Endothelial cell (in vitro differentiated cells): Measurements from ENCODE around the gene STRIP1. TPM values are rescaled to one million over a fixed set of nuclear protein-coding genes. Genes with fewer than 3 reads are reported as not detected.

ENCODE experiments used
- DNase-seq: peaks from one replicate; pipeline ENCODE4 v3.0.0; 2021; ENCODE audit warnings: low spot score
- H3K27ac Mint-ChIP-seq: one replicate; pipeline ENCODE4 v1.8.0; 2021; ENCODE audit warnings: mixed read lengths, inconsistent platforms; ENCODE audit not compliant: unreplicated experiment
- H3K27me3 Mint-ChIP-seq: one replicate; pipeline ENCODE4 v1.8.0; 2021; ENCODE audit warnings: mild to moderate bottlenecking, moderate library complexity, mixed read lengths, inconsistent platforms; ENCODE audit not compliant: unreplicated experiment
- H3K36me3 Mint-ChIP-seq: one replicate; pipeline ENCODE4 v1.8.0; 2021; ENCODE audit warnings: mild to moderate bottlenecking, low read depth, mixed read lengths, inconsistent platforms; ENCODE audit not compliant: unreplicated experiment
- H3K4me1 Mint-ChIP-seq: one replicate; pipeline ENCODE4 v1.8.0; 2021; ENCODE audit warnings: mild to moderate bottlenecking, mixed read lengths, inconsistent platforms; ENCODE audit not compliant: unreplicated experiment
- H3K4me3 Mint-ChIP-seq: one replicate; pipeline ENCODE4 v1.8.0; 2021; ENCODE audit warnings: mild to moderate bottlenecking, mixed read lengths, inconsistent platforms; ENCODE audit not compliant: unreplicated experiment
- H3K9me3 Mint-ChIP-seq: one replicate; pipeline ENCODE4 v1.8.0; 2021; ENCODE audit warnings: mixed read lengths, inconsistent platforms; ENCODE audit not compliant: unreplicated experiment
- CTCF ChIP-seq: fragments of 200-600 bp; sonication (generic); IDR thresholded peaks from one replicate; pipeline ENCODE4 v1.5.0; 2021; ENCODE audit warnings: antibody characterized with exemption; ENCODE audit not compliant: unreplicated experiment
- total RNA-seq: library from RNA; stranded (reverse); fragmentation: NEBNext Ultra II Directional; extraction: Animal tissue kit (Norgen Biotek cat#: 25700); gene quantifications from one replicate; pipeline ENCODE4 v1.2.1, GENCODE V29; 2021; ENCODE audit not compliant: unreplicated experiment

Gene STRIP1
- total RNA-seq, 1 donor from 2014 or later, result 65.0 TPM

- H3K4me3 Mint-ChIP-seq, result peak overlapping the region; percentile 16
- peaks cover 2% of the 10 kb centered on the region for H3K27me3 Mint-ChIP-seq
- H3K27ac Mint-ChIP-seq, result no peak overlapping the region
- H3K4me1 Mint-ChIP-seq, result peaks cover 20% of the 10 kb centered on the region
- H3K9me3 Mint-ChIP-seq, result no peaks in the 10 kb centered on the region
- TF ChIP-seq CTCF, result no peak
- DNase-seq, result no peak
- H3K36me3 Mint-ChIP-seq, result peaks cover 5% of the 10 kb centered on the region
Measured at GRCh38 chr1:109989506-109990301, 44.7 kb upstream of the STRIP1 start.

- Mint-ChIP-seq H3K4me1 (peaks cover 18% of the 10 kb centered on the region), H3K27me3 (peaks cover 2% of the 10 kb centered on the region), H3K36me3 (peaks cover 5% of the 10 kb centered on the region), H3K27ac (no peak overlapping the region), H3K9me3 (no peaks in the 10 kb centered on the region), H3K4me3 (peak overlapping the region; percentile 16)
- DNase-seq, result no peak
- no peak for TF ChIP-seq CTCF
Measured at GRCh38 chr1:109990302-109990653, 44.1 kb upstream of the STRIP1 start.

GRCh38 chr1:109991400-109991925 lies 43.0 kb upstream of the STRIP1 start:
- H3K4me3 Mint-ChIP-seq, result no peak overlapping the region
- peaks cover 2% of the 10 kb centered on the region for H3K27me3 Mint-ChIP-seq
- peaks cover 5% of the 10 kb centered on the region for H3K36me3 Mint-ChIP-seq
- peaks cover 7% of the 10 kb centered on the region for H3K4me1 Mint-ChIP-seq
- DNase-seq, result no peak
- no peak overlapping the region for H3K27ac Mint-ChIP-seq
- no peaks in the 10 kb centered on the region for H3K9me3 Mint-ChIP-seq
- no peak for TF ChIP-seq CTCF

GRCh38 chr1:109993885-109994284 lies 40.5 kb upstream of the STRIP1 start:
- TF ChIP-seq CTCF, result no peak
- no peaks in the 10 kb centered on the region for H3K9me3 Mint-ChIP-seq
- peaks cover 5% of the 10 kb centered on the region for H3K36me3 Mint-ChIP-seq
- no peaks in the 10 kb centered on the region for H3K27me3 Mint-ChIP-seq
- no peak overlapping the region for H3K27ac Mint-ChIP-seq
- DNase-seq, result no peak
- H3K4me3 Mint-ChIP-seq, result no peak overlapping the region
- no peaks in the 10 kb centered on the region for H3K4me1 Mint-ChIP-seq

- no peak overlapping the region for H3K27ac Mint-ChIP-seq
- peaks cover 5% of the 10 kb centered on the region for H3K36me3 Mint-ChIP-seq
Measured at GRCh38 chr1:109994654-109995053, 39.8 kb upstream of the STRIP1 start.

More at GRCh38 chr1:109994654-109995053, 39.8 kb upstream of the STRIP1 start:
- H3K4me1 Mint-ChIP-seq, result no peaks in the 10 kb centered on the region
- no peak overlapping the region for H3K4me3 Mint-ChIP-seq
- no peak for TF ChIP-seq CTCF
- H3K27me3 Mint-ChIP-seq, result no peaks in the 10 kb centered on the region
- H3K9me3 Mint-ChIP-seq, result no peaks in the 10 kb centered on the region
- no peak for DNase-seq
